ENCODE measurements around the gene EP400.

EP400 gene

DNA sequence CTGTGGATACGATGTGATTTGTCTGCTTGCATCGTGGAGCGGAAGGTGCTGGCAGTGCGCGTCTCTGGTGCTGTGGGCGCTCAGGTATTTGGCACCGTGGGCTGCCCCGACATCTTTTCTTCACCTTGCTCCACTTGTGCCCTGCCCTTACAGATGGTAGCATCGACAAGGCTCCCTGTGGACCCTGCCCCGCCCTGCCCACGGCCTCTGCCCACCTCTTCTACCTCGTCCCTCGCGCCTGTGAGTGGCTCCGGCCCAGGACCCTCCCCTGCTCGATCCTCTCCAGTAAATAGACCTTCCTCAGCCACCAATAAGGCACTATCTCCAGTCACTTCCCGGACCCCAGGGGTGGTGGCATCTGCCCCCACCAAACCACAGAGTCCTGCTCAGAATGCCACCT is 36.6 kb downstream of the EP400 start:
- Histone ChIP-seq H3K36me3 (replicated peaks) (peaks cover 51% of the 10 kb centered on the region), H3K4me1 (no peaks in the 10 kb centered on the region), H3K9me3 (no peaks in the 10 kb centered on the region), H3K27me3 (ENCODE audit: low read depth) (no peaks in the 10 kb centered on the region), H3K4me3 (no peak overlapping the region)
- no peak for DNase-seq (ENCODE audit: low spot score in 2 of 2)
- in situ Hi-C loops (cut with MboI; ENCODE audit: low sequenced_read_pairs) = no loop called here

DNA sequence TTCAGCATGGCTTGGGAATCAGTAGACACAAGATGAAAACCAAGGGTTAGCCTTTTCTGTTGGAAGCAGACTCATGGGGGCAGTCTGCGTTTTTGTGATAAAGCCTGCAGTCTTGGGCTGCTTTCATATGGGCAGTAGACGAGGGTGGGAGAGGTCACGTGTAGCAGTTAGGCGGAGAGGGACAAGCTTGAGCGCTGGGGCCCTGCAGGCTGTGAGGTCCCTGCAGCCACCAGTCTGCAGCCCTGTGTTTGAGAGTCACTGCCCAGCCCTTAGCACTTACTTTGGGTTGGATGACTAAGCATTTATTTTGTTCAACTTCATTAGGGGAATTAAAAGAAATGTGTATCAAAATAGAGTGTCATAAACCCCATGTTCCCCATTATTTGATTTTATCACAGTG is 37.2 kb downstream of the EP400 start:
- no peaks in the 10 kb centered on the region for H3K9me3 ChIP-seq
- H3K4me1 ChIP-seq = no peaks in the 10 kb centered on the region
- H3K36me3 ChIP-seq (replicated peaks) = peaks cover 52% of the 10 kb centered on the region
- H3K27me3 ChIP-seq (ENCODE audit: low read depth) = no peaks in the 10 kb centered on the region
- in situ Hi-C loops (cut with MboI; ENCODE audit: low sequenced_read_pairs) = no loop called here
- no peak for DNase-seq (ENCODE audit: low spot score in 2 of 2)
- H3K4me3 ChIP-seq = no peak overlapping the region

DNA sequence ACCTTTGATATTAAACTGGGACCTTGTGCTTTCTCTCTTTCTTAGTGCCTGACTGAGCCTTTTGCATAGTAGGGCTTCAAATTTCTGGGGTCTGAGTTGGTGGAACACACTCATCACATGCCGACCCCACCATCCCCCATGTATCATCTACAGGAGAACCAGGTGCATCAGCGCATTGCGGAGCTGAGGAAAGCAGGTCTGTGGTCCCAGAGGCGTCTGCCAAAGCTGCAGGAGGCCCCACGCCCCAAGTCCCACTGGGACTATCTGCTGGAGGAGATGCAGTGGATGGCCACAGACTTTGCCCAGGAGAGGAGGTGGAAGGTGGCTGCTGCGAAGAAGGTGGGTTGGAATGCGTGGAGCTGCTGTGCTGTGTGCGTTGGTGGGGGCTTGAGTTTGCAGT is 37.8 kb downstream of the EP400 start:
- Histone ChIP-seq H3K27me3 (ENCODE audit: low read depth) (no peaks in the 10 kb centered on the region), H3K4me3 (no peak overlapping the region), H3K9me3 (no peaks in the 10 kb centered on the region), H3K36me3 (replicated peaks) (peaks cover 52% of the 10 kb centered on the region), H3K4me1 (no peaks in the 10 kb centered on the region)
- no peak for DNase-seq (ENCODE audit: low spot score in 2 of 2)
- in situ Hi-C loops (cut with MboI; ENCODE audit: low sequenced_read_pairs) = no loop called here

DNA sequence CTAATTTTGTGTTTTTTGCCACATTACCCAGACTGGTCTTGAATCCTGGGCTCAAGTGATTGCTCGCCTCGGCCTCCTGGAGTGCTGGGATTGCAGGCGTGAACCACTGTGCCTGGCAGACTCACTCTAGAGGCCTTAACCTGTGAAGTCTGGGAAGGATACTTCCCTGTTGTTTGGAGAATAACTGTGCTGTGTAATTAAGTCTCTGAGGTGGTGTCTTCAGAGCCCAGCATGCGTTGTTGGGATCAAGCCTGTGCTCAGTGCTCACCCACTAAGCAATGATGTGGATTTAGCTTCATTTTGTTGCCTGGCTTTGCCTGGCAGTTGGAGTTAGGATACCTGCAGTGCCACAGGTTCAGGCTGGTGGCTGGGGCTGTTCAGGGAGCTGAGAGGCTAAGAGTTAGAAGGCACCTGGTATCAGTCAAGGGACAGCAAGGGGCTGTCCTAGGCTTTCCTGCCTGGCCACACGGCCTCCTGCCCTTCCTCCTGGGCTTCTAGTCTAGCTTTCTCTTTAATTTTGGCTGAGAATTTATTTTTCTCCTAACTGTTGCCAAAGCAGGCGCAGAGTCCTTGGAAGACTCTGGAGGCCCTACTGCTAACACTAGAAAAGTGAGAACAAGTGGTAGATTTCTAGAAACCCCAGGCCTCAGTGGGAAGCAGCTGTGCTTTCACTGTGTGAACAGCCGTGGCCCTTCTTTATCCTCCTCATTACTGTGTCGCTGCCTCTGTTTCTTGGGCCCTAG is 38.5 kb downstream of the EP400 start:
- peaks cover 57% of the 10 kb centered on the region for H3K36me3 ChIP-seq (replicated peaks)
- no peaks in the 10 kb centered on the region for H3K9me3 ChIP-seq
- DNase-seq (ENCODE audit: low spot score in 2 of 2) = no peak
- H3K4me1 ChIP-seq = no peaks in the 10 kb centered on the region
- no peaks in the 10 kb centered on the region for H3K27me3 ChIP-seq (ENCODE audit: low read depth)
- no peak overlapping the region for H3K4me3 ChIP-seq
- in situ Hi-C loops (cut with MboI; ENCODE audit: low sequenced_read_pairs) = no loop called here

DNA sequence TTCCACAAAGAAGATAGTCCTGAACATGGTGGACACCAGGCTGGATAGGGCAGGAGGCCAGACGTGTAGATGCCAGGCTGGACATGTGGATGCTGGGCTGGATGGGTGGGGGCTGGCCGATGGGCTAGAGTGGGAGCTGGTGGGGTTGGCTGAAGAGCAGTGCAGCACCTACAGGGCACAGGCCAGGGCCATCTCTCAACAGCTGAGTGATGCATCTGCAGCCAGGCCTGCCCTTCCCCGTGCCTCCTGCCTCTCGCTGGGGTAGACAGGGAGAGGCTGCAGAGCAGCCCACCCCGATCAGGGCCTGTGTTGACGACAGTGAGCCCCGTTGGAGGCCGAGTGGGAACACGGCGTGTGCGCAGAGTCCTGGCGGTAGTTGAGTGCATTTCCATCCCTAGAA is 39.3 kb downstream of the EP400 start:
- Histone ChIP-seq H3K36me3 (replicated peaks) (peaks cover 53% of the 10 kb centered on the region), H3K27me3 (ENCODE audit: low read depth) (no peaks in the 10 kb centered on the region), H3K4me1 (no peaks in the 10 kb centered on the region), H3K4me3 (no peak overlapping the region), H3K9me3 (no peaks in the 10 kb centered on the region)
- no peak for DNase-seq (ENCODE audit: low spot score in 2 of 2)
- in situ Hi-C loops (cut with MboI; ENCODE audit: low sequenced_read_pairs) = no loop called here

DNA sequence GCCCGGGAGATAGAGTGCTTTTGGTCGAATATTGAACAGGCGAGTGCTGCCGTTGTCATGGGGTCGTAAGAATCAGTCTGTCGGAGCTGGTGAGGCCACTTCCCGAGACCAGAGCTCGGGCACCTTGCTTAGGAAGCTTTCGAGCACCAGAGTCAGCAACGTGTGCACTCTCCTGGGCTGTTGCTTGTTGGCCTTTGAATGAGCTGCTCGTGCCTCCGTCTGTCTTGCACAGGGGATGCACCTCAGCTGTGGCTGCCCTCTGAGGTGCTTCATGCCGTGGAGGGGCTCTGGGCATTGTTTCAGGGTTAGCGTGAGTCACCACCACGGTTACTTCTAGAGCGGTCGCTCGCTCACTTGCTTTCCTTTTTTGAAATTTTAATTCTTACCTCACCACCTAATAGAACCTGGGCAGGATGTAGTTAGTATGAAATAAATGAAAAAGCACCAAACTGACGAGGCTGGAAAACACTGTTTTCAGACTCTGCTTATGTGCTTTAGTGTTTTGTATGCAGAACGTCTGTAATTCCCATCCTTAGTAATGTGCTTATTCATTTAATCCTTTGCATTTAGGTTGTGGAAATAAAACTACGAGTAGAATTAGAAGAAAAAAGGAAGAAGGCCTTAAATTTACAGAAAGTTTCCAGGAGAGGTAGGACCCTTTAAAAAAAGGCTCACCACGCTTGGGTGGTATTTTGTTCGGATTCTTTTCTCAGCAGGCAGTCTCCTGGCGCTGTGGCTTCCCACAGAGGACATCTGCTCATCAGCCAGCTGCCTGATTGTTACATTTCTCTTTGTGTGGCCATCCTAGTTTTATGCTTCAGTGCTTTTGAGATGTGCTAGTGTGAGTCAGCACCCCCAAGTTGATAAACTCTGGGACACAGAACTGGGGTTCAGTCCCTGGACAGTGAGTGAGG is 40.6 kb downstream of the EP400 start:
- DNase-seq (ENCODE audit: low spot score in 2 of 2) = no peak
- Histone ChIP-seq H3K36me3 (replicated peaks) (peaks cover 53% of the 10 kb centered on the region), H3K27me3 (ENCODE audit: low read depth) (no peaks in the 10 kb centered on the region), H3K4me3 (no peak overlapping the region), H3K4me1 (no peaks in the 10 kb centered on the region), H3K9me3 (no peaks in the 10 kb centered on the region)
- in situ Hi-C loops (cut with MboI; ENCODE audit: low sequenced_read_pairs) = no loop called here

DNA sequence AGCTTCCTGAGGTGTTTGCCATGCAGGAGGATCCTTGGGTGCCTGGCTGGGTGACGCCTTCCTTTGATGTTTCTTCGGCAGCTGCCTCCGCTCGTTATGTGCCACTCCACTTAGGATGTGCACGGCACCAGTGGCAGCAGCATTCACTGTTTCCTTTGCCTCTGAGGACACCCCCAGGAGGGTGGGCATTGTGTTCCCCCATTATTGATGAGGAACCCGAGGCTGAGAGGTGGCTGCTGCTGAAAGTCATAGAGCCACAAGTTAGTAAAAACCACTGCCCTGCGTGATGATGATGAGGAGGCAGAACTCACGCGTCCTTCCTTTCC is 41.2 kb downstream of the EP400 start:
- no peak for DNase-seq (ENCODE audit: low spot score in 2 of 2)
- Histone ChIP-seq H3K36me3 (replicated peaks) (peaks cover 52% of the 10 kb centered on the region), H3K4me3 (no peak overlapping the region), H3K9me3 (no peaks in the 10 kb centered on the region), H3K27me3 (ENCODE audit: low read depth) (no peaks in the 10 kb centered on the region), H3K4me1 (no peaks in the 10 kb centered on the region)
- in situ Hi-C loops (cut with MboI; ENCODE audit: low sequenced_read_pairs) = no loop called here

DNA sequence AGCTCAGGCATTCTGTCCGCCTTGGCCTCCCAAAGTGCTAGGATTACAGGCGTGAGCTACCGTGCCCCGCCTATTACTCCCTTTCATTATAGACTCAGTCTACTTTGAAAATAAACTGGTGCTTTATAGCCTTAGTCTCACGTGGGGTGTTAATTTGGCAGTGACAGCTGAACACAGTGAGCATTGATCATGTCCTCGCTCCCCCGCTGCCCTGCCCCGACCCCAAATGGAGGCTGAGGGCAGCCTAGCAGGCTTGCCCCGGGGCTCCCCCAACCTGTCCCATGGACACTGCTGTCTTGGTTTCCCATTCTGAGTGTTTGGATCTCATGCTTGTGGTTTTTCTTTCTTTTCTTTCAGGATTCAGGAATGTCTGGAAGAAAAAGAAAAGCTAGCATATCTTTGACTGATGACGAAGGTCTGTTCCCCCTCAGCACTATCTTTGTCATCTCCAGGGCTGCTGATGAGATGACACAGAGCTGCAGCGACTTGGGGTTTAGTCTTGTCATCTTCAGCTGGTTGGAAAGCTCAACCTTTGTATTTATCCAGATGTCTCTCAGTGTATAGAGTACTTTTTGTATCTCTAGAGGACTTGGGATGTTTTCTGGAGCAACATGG is 42.2 kb downstream of the EP400 start:
- in situ Hi-C loops (cut with MboI; ENCODE audit: low sequenced_read_pairs) = no loop called here
- no peak for DNase-seq (ENCODE audit: low spot score in 2 of 2)
- peaks cover 50% of the 10 kb centered on the region for H3K36me3 ChIP-seq (replicated peaks)
- H3K4me3 ChIP-seq = no peak overlapping the region
- H3K27me3 ChIP-seq (ENCODE audit: low read depth) = no peaks in the 10 kb centered on the region
- peaks cover 5% of the 10 kb centered on the region for H3K4me1 ChIP-seq
- H3K9me3 ChIP-seq = no peaks in the 10 kb centered on the region

DNA sequence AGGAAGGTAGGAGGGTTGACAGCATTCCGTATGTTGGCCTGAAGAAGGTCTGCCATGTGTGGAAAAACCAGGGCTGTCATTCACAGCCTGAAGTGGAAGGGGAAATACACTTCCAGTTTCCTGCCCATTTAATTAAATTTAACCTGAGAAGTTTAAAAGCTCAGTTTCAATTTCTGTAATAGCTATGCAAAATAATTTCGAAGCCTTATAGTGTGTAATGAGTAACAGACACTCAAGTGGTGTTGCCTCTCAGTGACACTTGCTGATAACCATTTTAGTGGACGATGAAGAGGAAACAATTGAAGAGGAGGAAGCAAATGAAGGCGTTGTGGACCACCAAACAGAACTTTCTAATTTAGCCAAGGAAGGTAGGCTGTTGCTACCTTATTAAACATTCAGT is 44.8 kb downstream of the EP400 start:
- H3K36me3 ChIP-seq (replicated peaks) = peaks cover 35% of the 10 kb centered on the region
- in situ Hi-C loops (cut with MboI; ENCODE audit: low sequenced_read_pairs) = no loop called here
- no peaks in the 10 kb centered on the region for H3K9me3 ChIP-seq
- no peaks in the 10 kb centered on the region for H3K27me3 ChIP-seq (ENCODE audit: low read depth)
- no peak for DNase-seq (ENCODE audit: low spot score in 2 of 2)
- H3K4me1 ChIP-seq = peaks cover 6% of the 10 kb centered on the region
- no peak overlapping the region for H3K4me3 ChIP-seq

DNA sequence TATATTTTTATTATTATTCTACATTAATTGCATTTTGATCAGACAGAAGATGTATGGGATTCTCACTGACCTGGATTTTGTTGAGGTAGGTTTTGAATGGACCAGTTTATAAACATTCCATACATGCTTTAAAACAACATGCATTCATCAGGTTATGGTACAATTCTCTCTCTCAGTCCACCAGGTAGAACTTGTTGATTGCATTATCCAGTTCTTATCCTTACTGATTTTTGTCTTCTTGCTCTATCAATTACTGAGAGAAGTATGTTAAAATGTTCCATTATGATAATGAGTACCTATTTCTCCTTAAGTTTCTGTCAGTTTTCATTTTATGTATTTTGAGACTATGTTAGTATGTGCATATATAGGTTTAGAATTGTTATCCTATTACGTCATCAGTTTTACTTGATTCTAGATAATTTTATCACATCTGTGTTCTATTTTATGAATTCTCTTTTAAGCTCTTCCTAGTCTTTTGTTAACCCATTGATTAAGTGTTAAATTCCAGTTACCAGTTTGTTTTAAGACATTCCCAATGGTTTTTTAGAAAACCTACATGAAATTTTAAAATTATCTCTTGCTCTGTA is 50.6 kb downstream of the EP400 start:
- Histone ChIP-seq H3K4me3 (no peak overlapping the region), H3K27me3 (ENCODE audit: low read depth) (no peaks in the 10 kb centered on the region), H3K36me3 (replicated peaks) (peaks cover 3% of the 10 kb centered on the region), H3K4me1 (peaks cover 6% of the 10 kb centered on the region), H3K9me3 (no peaks in the 10 kb centered on the region)
- in situ Hi-C loops (cut with MboI; ENCODE audit: low sequenced_read_pairs) = loop anchor here (25.0 kb wide), 1 partner anchor 1063 kb away; no protein-coding TSS in a partner anchor
- no peak for DNase-seq (ENCODE audit: low spot score in 2 of 2)

DNA sequence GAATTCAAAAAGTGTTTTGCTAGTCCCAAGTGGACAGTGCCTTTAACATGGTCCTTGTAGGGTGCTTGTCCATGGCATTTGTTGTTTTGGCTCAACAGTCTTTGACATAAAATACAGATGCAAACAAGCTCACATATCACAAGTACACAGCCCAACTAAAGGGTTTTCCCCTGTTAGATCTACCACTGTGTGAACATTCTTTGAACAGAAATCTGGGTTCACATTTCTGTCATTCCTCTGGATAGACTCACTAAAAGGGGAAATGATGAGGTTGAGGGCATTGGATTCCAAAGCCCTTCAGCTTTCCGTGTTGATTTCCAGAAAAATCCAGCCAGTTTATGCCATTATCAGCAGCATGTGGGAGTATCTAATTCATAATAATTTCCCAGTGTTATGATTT is 54.1 kb downstream of the EP400 start:
- no peak for DNase-seq (ENCODE audit: low spot score in 2 of 2)
- Histone ChIP-seq H3K36me3 (replicated peaks) (peaks cover 28% of the 10 kb centered on the region), H3K9me3 (no peaks in the 10 kb centered on the region), H3K27me3 (ENCODE audit: low read depth) (no peaks in the 10 kb centered on the region), H3K4me1 (no peaks in the 10 kb centered on the region), H3K4me3 (no peak overlapping the region)
- in situ Hi-C loops (cut with MboI; ENCODE audit: low sequenced_read_pairs) = loop anchor here (25.0 kb wide), 1 partner anchor 1067 kb away; no protein-coding TSS in a partner anchor

DNA sequence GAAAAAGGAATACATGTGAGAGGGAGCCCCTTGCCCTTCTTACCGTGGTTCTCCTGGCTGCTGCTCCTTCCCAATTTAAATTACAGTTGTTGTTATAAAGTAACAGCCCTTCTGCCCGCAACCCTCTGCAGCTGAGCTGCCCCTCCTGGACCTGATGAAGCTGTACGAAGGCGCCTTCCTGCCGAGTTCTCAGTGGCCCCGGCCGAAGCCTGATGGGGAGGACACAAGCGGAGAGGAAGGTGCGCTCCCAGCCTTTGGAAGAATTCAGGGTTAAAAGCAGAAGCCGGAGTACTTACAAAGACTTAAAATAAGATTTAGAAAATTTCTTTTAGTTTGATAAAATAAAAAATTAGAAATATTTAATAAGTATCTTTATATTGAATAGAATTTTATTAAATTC is 55.2 kb downstream of the EP400 start:
- H3K4me1 ChIP-seq = no peaks in the 10 kb centered on the region
- no peaks in the 10 kb centered on the region for H3K9me3 ChIP-seq
- DNase-seq (ENCODE audit: low spot score in 2 of 2) = no peak
- no peaks in the 10 kb centered on the region for H3K27me3 ChIP-seq (ENCODE audit: low read depth)
- H3K36me3 ChIP-seq (replicated peaks) = peaks cover 28% of the 10 kb centered on the region
- in situ Hi-C loops (cut with MboI; ENCODE audit: low sequenced_read_pairs) = loop anchor here (25.0 kb wide), 1 partner anchor 1068 kb away; no protein-coding TSS in a partner anchor
- no peak overlapping the region for H3K4me3 ChIP-seq

DNA sequence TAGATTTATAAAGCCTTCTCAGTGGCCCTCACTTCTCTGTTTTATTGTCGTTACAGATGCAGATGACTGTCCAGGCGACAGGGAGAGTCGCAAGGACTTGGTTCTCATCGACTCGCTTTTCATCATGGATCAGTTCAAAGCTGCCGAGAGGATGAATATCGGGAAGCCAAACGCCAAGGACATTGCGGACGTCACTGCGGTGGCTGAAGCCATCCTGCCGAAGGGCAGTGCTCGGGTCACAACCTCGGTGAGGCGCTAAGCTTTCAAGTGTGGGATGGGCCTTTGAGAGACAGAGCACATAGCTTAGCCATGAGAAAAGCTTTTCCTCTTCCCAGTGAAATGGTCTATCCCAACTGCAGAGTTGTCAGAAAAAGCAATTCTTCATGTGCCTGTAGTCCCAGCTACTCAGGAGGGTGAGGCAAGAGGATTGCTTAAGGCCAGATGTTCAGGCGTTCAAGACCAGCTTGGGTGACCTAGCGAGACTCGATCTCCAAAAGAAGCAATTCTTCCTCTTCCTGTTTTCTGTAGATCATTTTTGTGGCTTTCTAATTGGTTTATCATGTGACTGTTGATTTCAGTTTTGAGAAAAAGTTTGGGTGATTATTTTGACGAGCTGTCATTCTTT is 56.4 kb downstream of the EP400 start:
- Histone ChIP-seq H3K36me3 (replicated peaks) (peaks cover 29% of the 10 kb centered on the region), H3K27me3 (ENCODE audit: low read depth) (no peaks in the 10 kb centered on the region)
- in situ Hi-C loops (cut with MboI; ENCODE audit: low sequenced_read_pairs) = loop anchor here (25.0 kb wide), 1 partner anchor 1069 kb away; no protein-coding TSS in a partner anchor

More for the DNA sequence above, 56.4 kb downstream of the EP400 start:
- Histone ChIP-seq H3K4me3 (no peak overlapping the region), H3K9me3 (no peaks in the 10 kb centered on the region), H3K4me1 (no peaks in the 10 kb centered on the region)
- DNase-seq (ENCODE audit: low spot score in 2 of 2) = no peak
